Heart left ventricle (tissue), 16 donors: ENCODE results near the gene ERMARD. TPM values are rescaled to one million over a fixed set of nuclear protein-coding genes. Genes with fewer than 3 reads are reported as not detected.

Source experiments
- ATAC-seq, 4 donors: fragments of 200-7000 bp; cut with Tn5 transposase; one replicate each; pipeline ENCODE4 v1.9.1; 2020 to 2022; ENCODE audit warnings: moderate library complexity in 4 of 4, mild to moderate bottlenecking in 3 of 4, moderate number of reproducible peaks in 1 of 4
- DNase-seq, 5 donors: peaks; one replicate each; pipeline ENCODE4 v3.0.0-alpha.2; 2020
- H3K27ac ChIP-seq, 12 donors: fragments of 200-600 bp; sonication (generic) in 4 of 12; one replicate each; pipeline versions ENCODE4 v1.5.0 to v1.8.0; 2016 to 2022; ENCODE audit warnings: mild to moderate bottlenecking in 2 of 12
- H3K27me3 ChIP-seq, 9 donors: fragments of 200-600 bp; sonication (generic) in 2 of 9; one replicate each; pipeline versions ENCODE4 v1.5.1 to v1.8.0; 2016 to 2022; ENCODE audit warnings: mild to moderate bottlenecking in 3 of 9
- H3K36me3 ChIP-seq, 9 donors: fragments of 200-600 bp; sonication (generic) in 2 of 9; one replicate each; pipeline versions ENCODE4 v1.5.0 to v1.8.0; 2018 to 2022; ENCODE audit warnings: mild to moderate bottlenecking in 2 of 9
- H3K4me1 ChIP-seq, 12 donors: fragments of 200-600 bp; sonication (generic) in 4 of 12; one replicate each; pipeline versions ENCODE4 v1.5.0 to v1.8.0; 2016 to 2022; ENCODE audit warnings: mild to moderate bottlenecking in 3 of 12
- H3K4me3 ChIP-seq, 12 donors: fragments of 200-600 bp; sonication (generic) in 4 of 12; one replicate each; pipeline versions ENCODE4 v1.5.0 to v1.8.0; 2017 to 2022; ENCODE audit warnings: mild to moderate bottlenecking in 9 of 12, moderate library complexity in 4 of 12
- H3K9me3 ChIP-seq, 12 donors: fragments of 200-600 bp; sonication (generic) in 4 of 12; one replicate each; pipeline versions ENCODE4 v1.5.0 to v1.8.0; 2016 to 2022; ENCODE audit warnings: mild to moderate bottlenecking in 1 of 12
- POLR2A ChIP-seq, 2 donors: fragments of 450-650 bp; IDR thresholded peaks; one replicate each; pipeline ENCODE4 v1.6.1; 2017; ENCODE audit warnings: antibody characterized with exemption in 2 of 2, mild to moderate bottlenecking in 2 of 2, moderate library complexity in 2 of 2
- WGBS, 4 donors: extraction: QIAGEN DNeasy Blood & Tissue Kit in 2 of 4; methylation state at CpG; one replicate each; pipeline versions ENCODE4 v1.1.5 to v1.1.7; 2013 to 2018; 5-methylcytosine and 5-hydroxymethylcytosine counted together
- intact Hi-C, 10 donors: fragments of 100-400 bp; cut with DNase I; formaldehyde crosslinking; loops; one replicate each; pipeline versions ENCODE4 v1.11.1 to v1.14.2; 2022
- polyA plus RNA-seq, 2 donors: library from polyadenylated mRNA; stranded (reverse); fragments of 200-250 nt; gene quantifications; one replicate each; pipeline ENCODE4 v1.2.3, GENCODE V29; 2013
- total RNA-seq, 9 donors: library from RNA; depleted of rRNA in 2 of 9; stranded (reverse); fragments of >200 nt in 2 of 9; fragmentation: NEBNext Ultra II Directional in 3 of 9; extraction: Animal tissue kit (Norgen Biotek cat#: 25700) in 3 of 9; gene quantifications; one replicate each; pipeline versions ENCODE4 v1.1.0 to v1.2.4, GENCODE V29; 2016 to 2023
- TF ChIP-seq, protein P1 (sequence below), 12 donors: fragments of 200-600 bp; sonication (generic) in 4 of 12; IDR thresholded peaks; one replicate each; pipeline versions ENCODE4 v1.5.0 to v1.8.0; 2018 to 2022; ENCODE audit warnings: antibody characterized with exemption in 12 of 12, mild to moderate bottlenecking in 5 of 12
- donor health status: ischemic (EF 13 %, LVEDD 7.1; RV severe dilation, severe dysfunction).
- donor health status: healthy with polysubstance abuse.
- donor health status: DM: no; HTN: yes; CAD: no.
- donor health status: DM: no; HTN: no; CAD: no.
- donor health status: ischemic (EF 25% LVEDD 6.9; RV normal size, moderate dysfunction).
- donor health status: ischemic (EF 25% LVEDD 5.7; RV mildly dilated, moderate dysfunction).
- donor health status: healthy.
- donor health status: DM: yes; HTN: yes; CAD: no.
- donor health status: ischemic (EF 35%, LVEDD 5.7; RV mildly dilated, moderate dysfunction).
- donor health status: nonischemic (EF 11% LVEDD 7.7; RV severe dilation, severe dysfunction).
- donor health status: DM: yes; HTN: yes; CAD: no.
- donor health status: PGD.
- donor health status: ischemic (EF 29% LVEDD 5.4; RV normal size, mild dysfunction).
- donor health status: nonischemic (EF 23%, LVEDD 6.1; RV moderate dilation, normal function).

Gene ERMARD
- total and polyA plus RNA-seq, 11 donors, result 6.4 to 19.5 (median 8.8) TPM

DNA sequence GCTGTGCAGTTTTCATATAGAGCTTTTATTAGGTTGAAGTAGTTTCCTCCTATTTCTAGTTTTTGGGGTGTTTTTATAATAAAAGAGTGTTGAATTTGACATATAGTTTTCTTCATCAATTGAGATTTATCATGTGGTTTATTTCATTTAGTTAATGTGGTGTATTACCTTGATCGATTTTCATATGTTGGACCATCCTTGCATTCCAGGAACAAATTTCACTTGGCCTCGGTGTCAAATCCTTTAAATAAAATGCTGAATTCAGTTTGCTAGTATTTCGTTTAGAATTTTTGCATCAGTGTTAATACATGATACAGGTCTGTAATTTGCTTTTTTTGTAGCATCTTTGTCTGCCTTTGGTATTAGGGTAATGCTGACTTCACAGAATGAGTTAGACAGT lies 6.0 kb upstream of the ERMARD start:
- Histone ChIP-seq H3K9me3 (peaks cover 0 to 26% (median 0%) of the 10 kb centered on the region in 12 donors), H3K4me3 (no peak overlapping the region), H3K36me3 (no peaks in the 10 kb centered on the region), H3K27ac (no peak overlapping the region), H3K4me1 (peaks cover 0 to 10% (median 4%) of the 10 kb centered on the region in 12 donors), H3K27me3 (no peaks in the 10 kb centered on the region)
- 80 to 90% (median 86%) methylated on average over 3 of the region's 3 CpGs for WGBS, 4 donors
- TF ChIP-seq, protein P1, sequence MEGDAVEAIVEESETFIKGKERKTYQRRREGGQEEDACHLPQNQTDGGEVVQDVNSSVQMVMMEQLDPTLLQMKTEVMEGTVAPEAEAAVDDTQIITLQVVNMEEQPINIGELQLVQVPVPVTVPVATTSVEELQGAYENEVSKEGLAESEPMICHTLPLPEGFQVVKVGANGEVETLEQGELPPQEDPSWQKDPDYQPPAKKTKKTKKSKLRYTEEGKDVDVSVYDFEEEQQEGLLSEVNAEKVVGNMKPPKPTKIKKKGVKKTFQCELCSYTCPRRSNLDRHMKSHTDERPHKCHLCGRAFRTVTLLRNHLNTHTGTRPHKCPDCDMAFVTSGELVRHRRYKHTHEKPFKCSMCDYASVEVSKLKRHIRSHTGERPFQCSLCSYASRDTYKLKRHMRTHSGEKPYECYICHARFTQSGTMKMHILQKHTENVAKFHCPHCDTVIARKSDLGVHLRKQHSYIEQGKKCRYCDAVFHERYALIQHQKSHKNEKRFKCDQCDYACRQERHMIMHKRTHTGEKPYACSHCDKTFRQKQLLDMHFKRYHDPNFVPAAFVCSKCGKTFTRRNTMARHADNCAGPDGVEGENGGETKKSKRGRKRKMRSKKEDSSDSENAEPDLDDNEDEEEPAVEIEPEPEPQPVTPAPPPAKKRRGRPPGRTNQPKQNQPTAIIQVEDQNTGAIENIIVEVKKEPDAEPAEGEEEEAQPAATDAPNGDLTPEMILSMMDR (IDR thresholded peaks at IDR 0.05), result no peak
- TF ChIP-seq POLR2A (IDR thresholded peaks at IDR 0.05), result no peak
- ATAC-seq (no peak), DNase-seq (no peak)
- intact Hi-C loops, result no loop called here

DNA sequence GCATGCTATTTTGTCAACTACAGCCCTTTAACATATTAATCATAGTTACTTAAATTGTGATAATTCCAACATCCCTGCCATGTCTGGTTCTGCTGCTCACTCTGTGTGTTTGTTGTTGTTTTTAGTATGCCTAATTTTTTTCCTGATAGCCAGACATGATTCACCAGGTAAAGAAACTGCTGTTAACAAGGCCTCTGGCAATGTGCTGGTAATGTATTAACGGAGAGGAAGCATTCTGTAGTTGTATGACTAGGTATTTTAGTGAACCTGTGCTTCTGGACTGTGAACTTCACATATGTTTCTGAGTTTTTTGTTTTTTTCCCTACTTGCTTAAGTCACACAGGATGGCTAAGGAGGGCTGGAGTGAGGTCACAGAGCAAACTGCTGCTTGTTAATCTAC lies 4.9 kb upstream of the ERMARD start:
- Histone ChIP-seq H3K27me3 (no peaks in the 10 kb centered on the region), H3K4me3 (no peak overlapping the region), H3K9me3 (peaks cover 0 to 26% (median 0%) of the 10 kb centered on the region in 12 donors), H3K27ac (no peak overlapping the region), H3K4me1 (peaks cover 0 to 16% (median 9%) of the 10 kb centered on the region in 12 donors), H3K36me3 (no peaks in the 10 kb centered on the region)
- 90 to 93% (median 93%) methylated on average over 1 of the region's 1 CpG for WGBS, 4 donors
- ATAC-seq (no peak), DNase-seq (no peak)
- TF ChIP-seq, protein P1 (IDR thresholded peaks at IDR 0.05), result no peak
- intact Hi-C loops, result no loop called here

DNA sequence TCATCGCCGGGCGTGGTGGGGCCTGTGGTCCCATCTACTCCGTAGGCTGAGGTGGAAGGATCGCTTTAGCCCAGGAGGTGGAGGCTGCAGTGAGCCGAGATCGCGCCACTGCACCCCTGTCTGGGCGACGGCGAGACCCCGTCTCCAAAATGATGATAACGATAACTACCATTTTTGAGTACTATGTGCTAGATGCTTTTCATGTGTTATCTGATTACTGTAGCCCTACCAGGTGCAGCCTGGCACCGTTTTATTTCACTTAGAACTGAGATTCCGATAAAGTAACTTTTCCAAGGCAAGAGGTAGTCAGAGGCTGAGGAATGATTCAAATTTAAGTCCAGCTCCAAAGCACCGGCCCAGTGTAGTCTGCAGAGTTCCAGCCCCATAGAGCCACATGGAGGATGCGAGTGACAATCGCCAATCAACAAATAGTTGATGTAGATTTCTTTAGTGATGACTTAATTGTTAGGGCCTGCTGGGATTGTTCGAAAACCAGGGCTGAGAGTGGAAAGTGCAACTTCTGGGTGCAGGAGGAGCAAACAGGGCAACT lies 727 bp downstream of the ERMARD start:
- H3K27ac ChIP-seq, result peak overlapping the region; percentile 85 to 97 (median 96)
- H3K4me1 ChIP-seq, result peaks cover 0 to 29% (median 17%) of the 10 kb centered on the region in 12 donors
- intact Hi-C loops, result loop anchor here in 7 of 10 donors (5.0 to 10.0 kb wide), 5 partner anchors 47 to 805 kb away; partner anchors contain the start of genes PSMB1 (in 3 of the 7), TBP (in 3 of the 7), C6orf120 (in 2 of the 7) and WDR27 (in 2 of the 7)
- TF ChIP-seq, protein P1 (IDR thresholded peaks at IDR 0.05), result no peak
- TF ChIP-seq POLR2A (IDR thresholded peaks at IDR 0.05), result no peak
- peak overlapping the region; percentile 66 to 98 (median 88) for H3K4me3 ChIP-seq
- ATAC-seq (no peak), DNase-seq (no peak)
- 6 to 14% (median 9%) methylated on average over 19 of the region's 19 CpGs for WGBS, 4 donors
- H3K9me3 ChIP-seq, result peaks cover 0 to 5% (median 0%) of the 10 kb centered on the region in 12 donors
- H3K27me3 ChIP-seq, result no peaks in the 10 kb centered on the region
- peaks cover 0 to 22% (median 8%) of the 10 kb centered on the region in 9 donors for H3K36me3 ChIP-seq

DNA sequence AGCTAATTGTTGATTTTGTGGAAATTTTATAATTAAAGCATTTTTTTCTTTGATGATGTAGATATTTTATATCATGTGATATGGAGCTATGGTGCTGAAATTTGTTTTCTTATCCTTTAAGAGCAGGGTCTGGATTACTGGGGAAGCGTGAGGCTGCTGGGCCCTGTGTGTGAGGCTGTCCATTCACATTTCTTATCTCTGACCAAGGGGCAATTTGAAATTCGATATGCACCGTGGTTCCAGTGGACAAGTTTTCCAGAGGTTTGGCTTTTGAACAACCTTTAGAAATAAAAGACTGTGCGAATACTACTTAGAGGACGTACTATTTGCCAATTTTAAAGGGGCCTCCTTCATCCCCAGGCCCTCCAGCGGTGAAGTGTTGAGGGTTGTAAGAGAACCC lies 3.7 kb downstream of the ERMARD start:
- H3K4me1 ChIP-seq, result peaks cover 0 to 22% (median 14%) of the 10 kb centered on the region in 12 donors
- no peaks in the 10 kb centered on the region for H3K9me3 ChIP-seq
- TF ChIP-seq, protein P1 (IDR thresholded peaks at IDR 0.05), result no peak
- TF ChIP-seq POLR2A (IDR thresholded peaks at IDR 0.05), result no peak
- no peak overlapping the region for H3K4me3 ChIP-seq
- intact Hi-C loops, result loop anchor here in 2 of 10 donors (10.0 kb wide), 2 partner anchors 50 to 800 kb away; partner anchors contain the start of genes C6orf120 (in 1 of the 2) and WDR27 (in 1 of the 2)
- 78 to 87% (median 83%) methylated on average over 6 of the region's 6 CpGs for WGBS, 4 donors
- no peak for ATAC-seq
- no peaks in the 10 kb centered on the region for H3K27me3 ChIP-seq
- H3K36me3 ChIP-seq, result peaks cover 0 to 52% (median 39%) of the 10 kb centered on the region in 9 donors
- no peak for DNase-seq
- H3K27ac ChIP-seq, result no peak overlapping the region
